ENCODE results near the gene KIF6.

The KIF6 gene

GRCh38 chr6:39407446-39407993 lies 317.7 kb downstream of the KIF6 start:
- DNase-seq = no peak

GRCh38 chr6:39404312-39404711 lies 320.9 kb downstream of the KIF6 start:
- DNase-seq = no peak

- no peak for DNase-seq
Observed at GRCh38 chr6:39403304-39403703, 321.9 kb downstream of the KIF6 start.

- no peak for DNase-seq
Observed at GRCh38 chr6:39402239-39402751, 322.9 kb downstream of the KIF6 start.

- DNase-seq = no peak
Observed at GRCh38 chr6:39401376-39401775, 323.8 kb downstream of the KIF6 start.

GRCh38 chr6:39400026-39400425 lies 325.2 kb downstream of the KIF6 start:
- DNase-seq = no peak

- no peak for DNase-seq
Observed at GRCh38 chr6:39396854-39397253, 328.4 kb downstream of the KIF6 start.

- no peak for DNase-seq
Observed at GRCh38 chr6:39393075-39393474, 332.1 kb downstream of the KIF6 start.

- no peak for DNase-seq
Observed at GRCh38 chr6:39391182-39391581, 334.0 kb downstream of the KIF6 start.

GRCh38 chr6:39389484-39389767 lies 335.8 kb downstream of the KIF6 start:
- DNase-seq = no peak

- DNase-seq = no peak
Observed at GRCh38 chr6:39388606-39389483, 336.4 kb downstream of the KIF6 start.

GRCh38 chr6:39387785-39388184 lies 337.4 kb downstream of the KIF6 start:
- DNase-seq = no peak

- no peak for DNase-seq
Observed at GRCh38 chr6:39386487-39386886, 338.7 kb downstream of the KIF6 start.

GRCh38 chr6:39381550-39382140 lies 343.6 kb downstream of the KIF6 start:
- DNase-seq = no peak

GRCh38 chr6:39380837-39381549 lies 344.2 kb downstream of the KIF6 start:
- no peak for DNase-seq

GRCh38 chr6:39378960-39379425 lies 346.2 kb downstream of the KIF6 start:
- no peak for DNase-seq

- DNase-seq = no peak
Observed at GRCh38 chr6:39378175-39378959, 346.8 kb downstream of the KIF6 start.

- DNase-seq = peak; percentile 3
Observed at GRCh38 chr6:39377539-39377950, 347.7 kb downstream of the KIF6 start.

- DNase-seq = no peak
Observed at GRCh38 chr6:39375405-39375804, 349.8 kb downstream of the KIF6 start.

GRCh38 chr6:39370390-39370789 lies 354.8 kb downstream of the KIF6 start:
- no peak for DNase-seq

GRCh38 chr6:39369987-39370386 lies 355.2 kb downstream of the KIF6 start:
- no peak for DNase-seq

- DNase-seq = no peak
Observed at GRCh38 chr6:39367700-39368099, 357.5 kb downstream of the KIF6 start.

All from activated CD4-positive, alpha-beta T cell treated with anti-CD3 and anti-CD28 coated beads, Interleukin-2, Interleukin-6, amounts not matched to agents 100 ng/mL and 50 ng/mL, durations not matched to agents 16 hours and 8 hours (primary cell).